HFFc6 (cell line): ENCODE data around the gene CTNNA2. TPM values are rescaled to one million over a fixed set of nuclear protein-coding genes. Genes with fewer than 3 reads are reported as not detected.

Experiments
- DNase-seq: peaks from one replicate; pipeline ENCODE4 v3.0.0-alpha.2; 2018
- H3K27ac Mint-ChIP-seq: 2 replicates; pipeline ENCODE4 v1.8.0; 2020; ENCODE audit warnings: mild to moderate bottlenecking, mixed read lengths
- H3K27me3 Mint-ChIP-seq: 2 replicates; pipeline ENCODE4 v1.8.0; 2021; ENCODE audit warnings: mild to moderate bottlenecking, moderate library complexity, mixed read lengths; ENCODE audit not compliant: insufficient read depth
- H3K36me3 Mint-ChIP-seq: 2 replicates; pipeline ENCODE4 v1.8.0; 2021; ENCODE audit warnings: low read depth, mixed read lengths
- H3K4me1 Mint-ChIP-seq: 2 replicates; pipeline ENCODE4 v1.8.0; 2020; ENCODE audit warnings: low read depth, mixed read lengths
- H3K4me3 Mint-ChIP-seq: 2 replicates; pipeline ENCODE4 v1.8.0; 2020; ENCODE audit warnings: mild to moderate bottlenecking, moderate library complexity, mixed read lengths
- H3K9me3 Mint-ChIP-seq: 2 replicates; pipeline ENCODE4 v1.8.0; 2020; ENCODE audit warnings: mild to moderate bottlenecking, mixed read lengths
- total RNA-seq, 6 experiments: library from RNA; stranded (reverse); fragmentation: NEBNext Ultra II Directional; extraction: Animal tissue kit (Norgen Biotek cat#: 25700); gene quantifications; 2 replicates in 1 of 6; 3 replicates in 5 of 6; pipeline ENCODE4 v1.2.3, GENCODE V29; 2021
- TF ChIP-seq, protein P1 (sequence below): fragments of 200-600 bp; sonication (generic); IDR thresholded peaks from 2 replicates; pipeline ENCODE4 v1.5.0; 2021; ENCODE audit warnings: antibody characterized with exemption, mild to moderate bottlenecking

Gene CTNNA2
- total RNA-seq, 6 experiments from 2014 or later = not detected

DNA sequence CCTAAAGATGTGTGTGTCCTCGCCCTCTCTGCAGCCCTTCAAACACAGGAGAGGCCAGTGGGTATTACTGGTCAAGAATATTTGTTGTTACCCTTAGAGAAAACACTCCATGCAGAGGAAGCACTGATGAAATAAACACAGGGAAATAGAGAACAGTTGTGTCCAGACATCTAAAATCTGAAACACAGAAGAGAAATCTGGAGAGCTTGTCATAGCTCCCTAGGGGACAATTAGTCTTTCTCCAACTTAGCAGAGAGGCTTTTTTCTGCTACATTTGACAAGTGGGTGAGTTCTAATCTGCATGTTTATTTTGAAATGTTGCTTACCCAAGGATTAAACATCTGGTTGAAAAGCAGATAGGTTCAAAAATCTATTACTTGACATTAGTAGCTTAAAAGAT is 190.1 kb downstream of the CTNNA2 start:
- no peak overlapping the region for H3K27ac Mint-ChIP-seq
- H3K4me3 Mint-ChIP-seq = no peak overlapping the region
- H3K4me1 Mint-ChIP-seq = no peaks in the 10 kb centered on the region
- peaks cover 3% of the 10 kb centered on the region; the same call in 1 of the 2 replicates for H3K9me3 Mint-ChIP-seq
- TF ChIP-seq, protein P1, sequence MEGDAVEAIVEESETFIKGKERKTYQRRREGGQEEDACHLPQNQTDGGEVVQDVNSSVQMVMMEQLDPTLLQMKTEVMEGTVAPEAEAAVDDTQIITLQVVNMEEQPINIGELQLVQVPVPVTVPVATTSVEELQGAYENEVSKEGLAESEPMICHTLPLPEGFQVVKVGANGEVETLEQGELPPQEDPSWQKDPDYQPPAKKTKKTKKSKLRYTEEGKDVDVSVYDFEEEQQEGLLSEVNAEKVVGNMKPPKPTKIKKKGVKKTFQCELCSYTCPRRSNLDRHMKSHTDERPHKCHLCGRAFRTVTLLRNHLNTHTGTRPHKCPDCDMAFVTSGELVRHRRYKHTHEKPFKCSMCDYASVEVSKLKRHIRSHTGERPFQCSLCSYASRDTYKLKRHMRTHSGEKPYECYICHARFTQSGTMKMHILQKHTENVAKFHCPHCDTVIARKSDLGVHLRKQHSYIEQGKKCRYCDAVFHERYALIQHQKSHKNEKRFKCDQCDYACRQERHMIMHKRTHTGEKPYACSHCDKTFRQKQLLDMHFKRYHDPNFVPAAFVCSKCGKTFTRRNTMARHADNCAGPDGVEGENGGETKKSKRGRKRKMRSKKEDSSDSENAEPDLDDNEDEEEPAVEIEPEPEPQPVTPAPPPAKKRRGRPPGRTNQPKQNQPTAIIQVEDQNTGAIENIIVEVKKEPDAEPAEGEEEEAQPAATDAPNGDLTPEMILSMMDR = no peak
- no peaks in the 10 kb centered on the region for H3K36me3 Mint-ChIP-seq
- H3K27me3 Mint-ChIP-seq = peaks cover 4% of the 10 kb centered on the region
- DNase-seq = no peak

DNA sequence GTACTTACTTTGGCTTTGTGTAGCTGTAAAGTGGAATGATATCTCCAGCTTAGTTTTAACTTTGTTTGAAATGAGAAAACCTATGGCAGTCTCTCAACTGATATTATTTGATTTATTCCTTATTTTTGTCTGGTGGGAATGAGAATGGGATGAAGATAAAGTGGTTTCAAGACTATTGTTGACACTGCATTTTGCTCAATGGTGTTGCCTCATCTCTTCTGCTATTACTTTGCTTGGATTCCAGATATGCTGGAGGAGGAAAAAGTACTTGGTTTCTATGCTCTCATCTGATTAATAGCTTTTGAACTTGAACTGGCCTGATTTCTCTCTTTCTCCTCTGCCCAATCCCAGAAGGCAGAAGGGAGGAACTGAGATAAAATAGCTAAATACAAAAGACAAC is 198.2 kb downstream of the CTNNA2 start:
- no peak for DNase-seq
- H3K9me3 Mint-ChIP-seq = no peaks in the 10 kb centered on the region
- no peaks in the 10 kb centered on the region for H3K36me3 Mint-ChIP-seq
- no peak overlapping the region for H3K27ac Mint-ChIP-seq
- TF ChIP-seq, protein P1 = no peak
- peaks cover 2% of the 10 kb centered on the region; the same call in 1 of the 2 replicates for H3K27me3 Mint-ChIP-seq
- peaks cover 5% of the 10 kb centered on the region for H3K4me1 Mint-ChIP-seq
- no peak overlapping the region for H3K4me3 Mint-ChIP-seq

DNA sequence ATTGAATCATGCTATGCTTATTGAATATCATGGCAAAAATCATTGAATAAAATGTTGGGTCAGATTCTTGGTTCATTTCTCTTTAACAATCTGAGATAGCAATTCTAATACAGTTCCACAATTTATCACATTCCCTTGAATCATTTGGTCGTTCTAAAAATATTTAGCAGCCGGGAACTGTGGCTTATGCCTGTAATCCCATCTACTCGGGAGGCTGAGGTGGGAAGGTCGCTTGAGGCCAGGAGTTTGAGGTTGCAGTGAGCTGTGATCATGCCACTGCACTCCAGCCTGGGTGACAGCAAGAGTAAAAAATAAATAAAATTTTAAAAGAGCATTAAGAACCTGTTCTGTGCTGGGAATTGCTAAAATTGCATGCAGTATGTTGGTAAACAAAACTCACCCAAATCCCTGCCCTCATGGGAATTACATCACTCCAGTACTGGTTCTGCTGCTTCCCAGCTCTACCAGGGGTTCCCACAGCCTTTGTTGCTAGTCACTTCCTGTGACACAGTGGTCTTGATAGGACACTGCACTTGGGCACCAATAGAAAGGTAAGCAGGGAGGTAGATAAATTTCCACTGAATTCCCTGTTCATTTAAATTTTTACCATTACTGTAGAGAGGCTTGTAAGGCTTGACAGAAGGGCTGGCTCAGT is 200.4 kb downstream of the CTNNA2 start:
- H3K27ac Mint-ChIP-seq = no peak overlapping the region
- no peak overlapping the region for H3K4me3 Mint-ChIP-seq
- H3K4me1 Mint-ChIP-seq = peaks cover 26% of the 10 kb centered on the region
- H3K9me3 Mint-ChIP-seq = no peaks in the 10 kb centered on the region
- TF ChIP-seq, protein P1 = no peak
- H3K27me3 Mint-ChIP-seq = peaks cover 2% of the 10 kb centered on the region; the same call in 1 of the 2 replicates
- DNase-seq = no peak
- no peaks in the 10 kb centered on the region for H3K36me3 Mint-ChIP-seq

DNA sequence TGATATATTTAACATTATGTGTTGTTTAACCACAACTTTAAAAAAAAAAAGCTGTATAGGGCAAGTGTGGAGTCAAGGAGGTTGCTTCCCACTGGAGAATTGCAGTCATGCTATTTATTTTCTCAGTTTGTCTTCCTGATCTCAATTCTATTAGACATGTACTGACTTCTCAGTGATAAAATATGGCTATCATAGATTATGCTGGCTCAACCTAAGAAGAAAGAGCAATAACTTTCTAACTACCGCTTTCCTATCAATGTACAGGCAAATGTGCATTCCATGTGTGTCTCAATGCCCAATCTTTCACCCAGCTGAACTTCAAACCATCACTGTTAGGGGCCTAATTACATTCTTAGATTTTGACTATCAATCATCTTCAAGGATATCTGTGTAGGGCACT is 201.4 kb downstream of the CTNNA2 start:
- H3K4me1 Mint-ChIP-seq = peaks cover 30% of the 10 kb centered on the region
- no peaks in the 10 kb centered on the region for H3K36me3 Mint-ChIP-seq
- H3K27ac Mint-ChIP-seq = no peak overlapping the region
- no peak for DNase-seq
- H3K27me3 Mint-ChIP-seq = peaks cover 2% of the 10 kb centered on the region; the same call in 1 of the 2 replicates
- no peak overlapping the region for H3K4me3 Mint-ChIP-seq
- H3K9me3 Mint-ChIP-seq = no peaks in the 10 kb centered on the region
- TF ChIP-seq, protein P1 = no peak

DNA sequence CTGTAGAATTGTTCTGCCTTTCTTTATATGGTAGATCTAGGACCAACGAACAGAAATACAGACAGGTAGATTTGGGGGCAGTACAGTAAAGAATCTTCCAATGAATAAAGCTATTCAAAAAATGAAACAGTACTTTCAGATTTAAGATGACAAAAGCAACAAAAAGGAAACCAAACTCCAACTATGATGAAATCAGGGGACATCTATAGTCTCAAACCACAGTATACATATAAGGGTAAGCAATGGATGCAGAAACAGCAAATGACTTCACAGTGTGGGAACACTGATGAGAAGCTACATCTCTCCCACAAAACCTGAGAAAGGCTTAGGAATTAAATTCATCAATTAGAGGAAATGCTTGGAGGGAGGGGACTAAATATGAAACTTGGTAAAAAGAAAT is 202.5 kb downstream of the CTNNA2 start:
- H3K9me3 Mint-ChIP-seq = no peaks in the 10 kb centered on the region
- TF ChIP-seq, protein P1 = no peak
- no peaks in the 10 kb centered on the region for H3K27me3 Mint-ChIP-seq
- DNase-seq = no peak
- H3K4me3 Mint-ChIP-seq = no peak overlapping the region
- 0 out of 2 replicates have a peak, but pooled peaks cover 5% of the 10 kb centered on the region for H3K36me3 Mint-ChIP-seq
- peaks cover 30% of the 10 kb centered on the region for H3K4me1 Mint-ChIP-seq
- H3K27ac Mint-ChIP-seq = no peak overlapping the region
